Measurements from ENCODE around the gene CENPF. TPM values are rescaled to one million over a fixed set of nuclear protein-coding genes. Genes with fewer than 3 reads are reported as not detected.

Gene CENPF
- total and polyA plus RNA-seq, 2 experiments from 2014 or later: 25.9 to 29.1 TPM

- 0 out of 2 replicates have a peak, but pooled peaks cover 6% of the 10 kb centered on the region for H3K36me3 ChIP-seq (ENCODE audit: low read depth)
- H3K9me3 ChIP-seq (ENCODE audit: low read depth): no peaks in the 10 kb centered on the region
- no peaks in the 10 kb centered on the region for H3K79me2 ChIP-seq (ENCODE audit: insufficient read depth)
- no peak for TF ChIP-seq EZH2phosphoT487 (IDR thresholded peaks at IDR 0.05; ENCODE audit: insufficient read depth, low read depth)
- DNase-seq: no peak
- H3K4me3 ChIP-seq: no peak overlapping the region
- H3K4me2 ChIP-seq (ENCODE audit: unreplicated experiment): no peak overlapping the region
- H3F3A ChIP-seq (ENCODE audit: insufficient read depth): no peaks in the 10 kb centered on the region; the same call in 1 of the 2 replicates
- 39 to 48% methylated on average over 5 of the region's 5 CpGs for WGBS, 2 experiments (ENCODE audit: low coverage in 1 of 2, low lambda C conversion rate in 2 of 2, missing lambda C conversion rate in 2 of 2)
- no peak overlapping the region for H2AFZ ChIP-seq
- H3K27ac ChIP-seq: no peak overlapping the region
- peaks cover 11% of the 10 kb centered on the region for H3K4me1 ChIP-seq (ENCODE audit: insufficient read depth)
- no peaks in the 10 kb centered on the region for H3K9me2 ChIP-seq (ENCODE audit: insufficient read depth)
- no peaks in the 10 kb centered on the region for H4K20me1 ChIP-seq (ENCODE audit: insufficient read depth)
- H3K9ac ChIP-seq: no peak overlapping the region
- no peaks in the 10 kb centered on the region for H3K27me3 ChIP-seq (replicated peaks; ENCODE audit: insufficient read depth)
- in situ Hi-C loops (cut with MboI): no loop called here
Measured at GRCh38 chr1:214633686-214634085, 30.7 kb downstream of the CENPF start.

- Histone ChIP-seq H3K4me3 (no peak overlapping the region), H3K9ac (no peak overlapping the region), H3K27me3 (replicated peaks; ENCODE audit: insufficient read depth) (no peaks in the 10 kb centered on the region), H3K4me2 (ENCODE audit: unreplicated experiment) (no peak overlapping the region), H4K20me1 (ENCODE audit: insufficient read depth) (no peaks in the 10 kb centered on the region), H2AFZ (no peak overlapping the region), H3K9me3 (ENCODE audit: low read depth) (no peaks in the 10 kb centered on the region), H3K4me1 (ENCODE audit: insufficient read depth) (peaks cover 13% of the 10 kb centered on the region), H3K79me2 (ENCODE audit: insufficient read depth) (no peaks in the 10 kb centered on the region), H3K27ac (no peak overlapping the region), H3K36me3 (ENCODE audit: low read depth) (0 out of 2 replicates have a peak, but pooled peaks cover 6% of the 10 kb centered on the region), H3K9me2 (ENCODE audit: insufficient read depth) (no peaks in the 10 kb centered on the region), H3F3A (ENCODE audit: insufficient read depth) (no peaks in the 10 kb centered on the region; the same call in 1 of the 2 replicates)
- in situ Hi-C loops (cut with MboI): no loop called here
- TF ChIP-seq EZH2 (IDR thresholded peaks at IDR 0.05; ENCODE audit: insufficient read depth, poor library complexity, severe bottlenecking) (no peak), EZH2phosphoT487 (IDR thresholded peaks at IDR 0.05; ENCODE audit: insufficient read depth, low read depth) (no peak)
- DNase-seq: no peak
Measured at GRCh38 chr1:214634267-214634666, 31.3 kb downstream of the CENPF start.

DNA sequence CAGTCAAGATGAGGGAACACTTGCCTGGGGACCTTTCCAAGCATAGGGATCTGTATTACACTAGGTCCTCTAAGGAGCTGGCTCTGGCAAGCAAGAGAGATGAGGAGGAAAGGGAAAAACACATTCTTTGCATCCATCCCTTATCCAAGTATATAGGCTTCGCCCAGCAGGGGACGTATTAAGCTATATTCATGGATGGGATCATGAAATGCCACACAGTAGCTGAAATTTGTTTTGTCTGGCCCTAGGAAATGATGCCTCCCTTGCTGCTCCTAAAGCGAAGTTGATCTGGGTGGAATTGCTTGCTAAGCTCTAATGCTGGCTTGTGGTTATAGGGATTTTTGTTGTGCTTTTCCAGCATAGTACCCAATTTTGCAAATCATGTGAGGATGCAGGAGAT lies 32.1 kb downstream of the CENPF start:
- Histone ChIP-seq H3K27ac (no peak overlapping the region), H3K4me1 (ENCODE audit: insufficient read depth) (peaks cover 13% of the 10 kb centered on the region), H3K9me2 (ENCODE audit: insufficient read depth) (no peaks in the 10 kb centered on the region), H4K20me1 (ENCODE audit: insufficient read depth) (no peaks in the 10 kb centered on the region), H3K4me2 (ENCODE audit: unreplicated experiment) (no peak overlapping the region), H3K27me3 (replicated peaks; ENCODE audit: insufficient read depth) (no peaks in the 10 kb centered on the region), H3K36me3 (ENCODE audit: low read depth) (0 out of 2 replicates have a peak, but pooled peaks cover 6% of the 10 kb centered on the region), H2AFZ (no peak overlapping the region), H3F3A (ENCODE audit: insufficient read depth) (no peaks in the 10 kb centered on the region; the same call in 1 of the 2 replicates), H3K9me3 (ENCODE audit: low read depth) (no peaks in the 10 kb centered on the region), H3K4me3 (no peak overlapping the region), H3K79me2 (ENCODE audit: insufficient read depth) (no peaks in the 10 kb centered on the region), H3K9ac (no peak overlapping the region)
- TF ChIP-seq EZH2 (IDR thresholded peaks at IDR 0.05; ENCODE audit: insufficient read depth, poor library complexity, severe bottlenecking): no peak
- no peak for TF ChIP-seq EZH2phosphoT487 (IDR thresholded peaks at IDR 0.05; ENCODE audit: insufficient read depth, low read depth)
- WGBS, 2 experiments (ENCODE audit: low coverage in 1 of 2, low lambda C conversion rate in 2 of 2, missing lambda C conversion rate in 2 of 2): 96 to 100% methylated on average over 3 of the region's 3 CpGs
- in situ Hi-C loops (cut with MboI): no loop called here
- DNase-seq: no peak

DNA sequence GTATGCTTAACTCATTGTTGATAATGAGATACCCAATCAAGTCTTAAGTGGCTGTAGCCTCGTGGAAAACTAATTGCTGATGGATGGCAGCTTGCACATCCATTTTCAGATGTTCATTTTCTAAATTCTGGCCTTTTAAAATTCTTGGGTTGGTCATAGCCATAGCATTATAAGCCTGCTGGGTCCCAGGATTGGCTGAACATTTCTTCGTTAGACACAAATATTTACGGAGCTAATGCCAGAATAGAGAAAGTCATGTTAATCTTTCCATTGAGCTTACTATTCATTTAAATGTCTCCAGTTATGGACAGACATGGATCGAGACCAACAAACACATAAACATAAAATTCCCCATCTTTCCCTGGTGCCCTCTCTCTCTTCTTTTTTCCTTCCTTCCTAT lies 32.5 kb downstream of the CENPF start:
- TF ChIP-seq EZH2phosphoT487 (IDR thresholded peaks at IDR 0.05; ENCODE audit: insufficient read depth, low read depth) (no peak), EZH2 (IDR thresholded peaks at IDR 0.05; ENCODE audit: insufficient read depth, poor library complexity, severe bottlenecking) (no peak)
- Histone ChIP-seq H3K79me2 (ENCODE audit: insufficient read depth) (no peaks in the 10 kb centered on the region), H3K9ac (no peak overlapping the region), H3K4me3 (no peak overlapping the region), H4K20me1 (ENCODE audit: insufficient read depth) (no peaks in the 10 kb centered on the region), H3F3A (ENCODE audit: insufficient read depth) (no peaks in the 10 kb centered on the region; the same call in 1 of the 2 replicates), H3K9me3 (ENCODE audit: low read depth) (no peaks in the 10 kb centered on the region), H3K27me3 (replicated peaks; ENCODE audit: insufficient read depth) (no peaks in the 10 kb centered on the region), H3K9me2 (ENCODE audit: insufficient read depth) (no peaks in the 10 kb centered on the region), H3K4me1 (ENCODE audit: insufficient read depth) (peaks cover 13% of the 10 kb centered on the region), H3K36me3 (ENCODE audit: low read depth) (0 out of 2 replicates have a peak, but pooled peaks cover 6% of the 10 kb centered on the region), H2AFZ (no peak overlapping the region), H3K4me2 (ENCODE audit: unreplicated experiment) (no peak overlapping the region), H3K27ac (no peak overlapping the region)
- no peak for DNase-seq
- in situ Hi-C loops (cut with MboI): no loop called here
- WGBS, 2 experiments (ENCODE audit: low coverage in 1 of 2, low lambda C conversion rate in 2 of 2, missing lambda C conversion rate in 2 of 2): 85 to 91% methylated on average over 4 of the region's 4 CpGs

DNA sequence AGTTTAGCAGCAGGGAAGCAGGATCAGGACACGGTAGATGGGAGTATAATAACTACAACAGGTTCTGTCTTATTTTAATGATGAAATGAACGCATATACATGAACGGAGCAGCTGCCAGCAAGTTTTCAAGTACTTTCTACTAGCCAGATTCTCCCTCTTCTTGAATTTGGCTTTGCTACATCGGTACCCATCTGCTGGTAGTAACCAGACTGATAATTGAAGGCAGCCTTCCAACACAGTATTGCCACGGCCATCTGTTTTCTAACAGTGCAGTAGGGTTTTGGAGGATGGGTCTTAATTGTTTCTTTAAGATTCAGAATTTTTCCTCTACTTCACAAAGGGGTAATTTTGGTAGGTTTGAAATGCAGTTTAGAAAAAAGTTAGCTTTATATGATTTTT lies 33.4 kb downstream of the CENPF start:
- Histone ChIP-seq H3K9me3 (ENCODE audit: low read depth) (no peaks in the 10 kb centered on the region), H3K79me2 (ENCODE audit: insufficient read depth) (no peaks in the 10 kb centered on the region), H3F3A (ENCODE audit: insufficient read depth) (no peaks in the 10 kb centered on the region; the same call in 1 of the 2 replicates), H4K20me1 (ENCODE audit: insufficient read depth) (no peaks in the 10 kb centered on the region), H3K36me3 (ENCODE audit: low read depth) (0 out of 2 replicates have a peak, but pooled peaks cover 6% of the 10 kb centered on the region), H3K4me1 (ENCODE audit: insufficient read depth) (peaks cover 13% of the 10 kb centered on the region), H3K9ac (no peak overlapping the region), H3K9me2 (ENCODE audit: insufficient read depth) (no peaks in the 10 kb centered on the region), H2AFZ (no peak overlapping the region), H3K4me3 (no peak overlapping the region), H3K27me3 (replicated peaks; ENCODE audit: insufficient read depth) (no peaks in the 10 kb centered on the region), H3K27ac (no peak overlapping the region), H3K4me2 (ENCODE audit: unreplicated experiment) (no peak overlapping the region)
- WGBS, 2 experiments (ENCODE audit: low coverage in 1 of 2, low lambda C conversion rate in 2 of 2, missing lambda C conversion rate in 2 of 2): 90 to 94% methylated on average over 5 of the region's 5 CpGs
- no peak for TF ChIP-seq EZH2 (IDR thresholded peaks at IDR 0.05; ENCODE audit: insufficient read depth, poor library complexity, severe bottlenecking)
- TF ChIP-seq EZH2phosphoT487 (IDR thresholded peaks at IDR 0.05; ENCODE audit: insufficient read depth, low read depth): no peak
- in situ Hi-C loops (cut with MboI): no loop called here
- no peak for DNase-seq

All from GM23248 (cell line).